ENCODE results near the gene LYZL4.

- no peak for TF ChIP-seq CTCF (conservative IDR thresholded peaks at IDR 0.05; ENCODE audit: low read length)
- no peak for TF ChIP-seq EZH2phosphoT487 (IDR thresholded peaks at IDR 0.05; ENCODE audit: borderline replicate concordance, low read depth, low read length)
Observed at GRCh38 chr3:42446111-42447050, 36.0 kb upstream of the LYZL4 start.
